Middle frontal gyrus (tissue), 1 donor: ENCODE measurements around the gene CD99.
"Not testable (repeated sequence)": the region's sequence is repeated elsewhere in the genome, so short reads cannot be mapped to it uniquely, and the experiment has no call there.

Experiments
- DNase-seq: peaks from one replicate; pipeline ENCODE4 v3.0.0-alpha.2; 2015; ENCODE audit warnings: low spot score; ENCODE audit errors: extremely low spot score

Gene CD99

DNA sequence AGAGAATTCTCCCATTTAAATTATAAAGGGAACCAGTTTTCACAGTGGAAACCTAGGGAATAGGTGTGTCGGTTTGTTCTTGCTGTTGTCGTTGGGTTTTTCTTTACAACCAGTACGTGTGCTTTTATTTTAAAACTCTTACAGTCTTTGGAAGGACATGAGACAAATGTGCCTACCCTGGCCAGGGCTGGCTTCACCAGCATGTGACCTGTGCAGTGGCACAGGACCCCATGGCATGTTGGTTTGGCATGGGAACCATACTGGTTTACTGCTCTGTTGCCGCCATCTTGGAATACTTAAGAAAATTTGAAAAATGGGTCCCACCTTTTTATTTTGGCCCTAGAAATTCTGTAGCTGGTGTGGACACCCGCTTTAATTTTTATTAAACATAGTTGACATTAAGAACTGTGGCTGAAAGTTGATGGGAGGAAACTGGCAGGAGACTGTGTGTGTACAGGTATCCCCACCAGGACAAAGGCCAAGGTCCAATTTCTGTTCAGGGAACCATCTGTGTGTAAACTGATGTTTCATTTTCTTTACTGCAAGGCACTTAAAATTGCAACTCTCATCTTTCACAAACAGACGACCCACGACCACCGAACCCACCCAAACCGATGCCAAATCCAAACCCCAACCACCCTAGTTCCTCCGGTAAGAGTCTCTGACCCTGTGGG, 28.8 kb downstream of the CD99 start:
- DNase-seq, result no peak

GRCh38 chrX:2723286-2723879, 32.3 kb downstream of the CD99 start:
- DNase-seq, result no peak

GRCh38 chrX:2727264-2727663, 36.2 kb downstream of the CD99 start:
- DNase-seq, result not testable (repeated sequence)

GRCh38 chrX:2732076-2732475, 41.0 kb downstream of the CD99 start:
- DNase-seq, result no peak

GRCh38 chrX:2732649-2733048, 41.6 kb downstream of the CD99 start:
- DNase-seq, result no peak

DNA sequence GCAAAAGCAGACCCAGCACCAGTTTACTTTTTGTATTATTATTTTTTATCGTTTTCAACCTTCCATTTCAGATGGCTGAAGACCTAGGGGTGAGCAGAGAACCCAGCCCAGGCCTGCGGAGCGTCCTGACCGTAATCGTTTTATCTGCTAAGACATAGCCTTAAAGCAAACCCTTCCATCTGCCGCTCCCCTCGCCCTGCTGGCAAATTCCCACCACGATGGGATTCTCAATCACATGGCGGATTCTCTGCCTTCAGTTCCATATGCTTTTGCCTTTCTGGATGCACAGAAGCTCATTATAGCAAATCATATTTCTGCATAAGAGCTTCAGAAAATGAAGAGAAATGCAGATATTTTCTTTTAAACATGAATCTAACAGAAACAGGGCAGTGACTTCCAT, 42.2 kb downstream of the CD99 start:
- no peak for DNase-seq

- no peak for DNase-seq
These were observed 44.2 kb downstream of the CD99 start for GRCh38 chrX:2735270-2735669.

DNA sequence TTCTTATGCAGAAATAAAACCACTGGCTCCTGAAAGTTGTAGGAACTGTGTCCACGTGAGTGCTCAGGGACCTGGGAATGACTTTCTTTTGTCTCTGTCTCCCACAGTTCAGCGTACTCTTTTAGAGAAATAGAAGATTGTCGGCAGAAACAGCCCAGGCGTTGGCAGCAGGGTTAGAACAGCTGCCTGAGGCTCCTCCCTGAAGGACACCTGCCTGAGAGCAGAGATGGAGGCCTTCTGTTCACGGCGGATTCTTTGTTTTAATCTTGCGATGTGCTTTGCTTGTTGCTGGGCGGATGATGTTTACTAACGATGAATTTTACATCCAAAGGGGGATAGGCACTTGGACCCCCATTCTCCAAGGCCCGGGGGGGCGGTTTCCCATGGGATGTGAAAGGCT, 49.6 kb downstream of the CD99 start:
- no peak for DNase-seq

- DNase-seq, result no peak
These were observed 50.3 kb downstream of the CD99 start for GRCh38 chrX:2741386-2741785.

- not testable (repeated sequence) for DNase-seq
These were observed 55.2 kb downstream of the CD99 start for GRCh38 chrX:2746250-2746649.

DNA sequence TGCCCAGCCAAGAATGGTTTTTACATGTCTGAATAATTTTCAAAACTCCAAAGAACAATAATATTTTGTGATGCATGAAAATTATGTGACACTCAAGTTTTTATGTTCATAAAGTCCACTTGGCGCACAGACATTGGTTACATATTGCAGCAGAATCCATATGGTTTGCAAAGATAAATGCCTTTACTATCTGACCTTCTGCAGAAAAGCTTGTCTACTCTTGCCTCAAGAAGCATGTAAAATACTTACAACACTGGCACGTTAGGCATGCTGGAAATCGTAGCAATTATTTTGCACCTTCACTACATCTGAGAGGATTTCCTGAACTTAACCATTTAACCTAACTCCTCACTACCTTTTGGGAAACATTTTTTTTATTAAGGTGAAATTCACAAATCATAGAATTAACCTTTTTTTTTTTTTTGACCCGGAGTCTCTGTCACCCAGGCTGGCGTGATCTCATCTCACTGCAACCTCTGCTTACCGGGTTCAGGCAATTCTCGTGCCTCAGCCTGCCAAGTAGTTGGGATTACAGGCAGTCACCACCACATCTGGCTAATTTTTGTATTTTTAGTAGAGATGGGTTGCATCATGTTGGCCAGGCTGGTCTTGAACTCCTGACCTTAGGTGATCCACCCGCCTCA, 57.2 kb downstream of the CD99 start:
- no peak for DNase-seq

DNA sequence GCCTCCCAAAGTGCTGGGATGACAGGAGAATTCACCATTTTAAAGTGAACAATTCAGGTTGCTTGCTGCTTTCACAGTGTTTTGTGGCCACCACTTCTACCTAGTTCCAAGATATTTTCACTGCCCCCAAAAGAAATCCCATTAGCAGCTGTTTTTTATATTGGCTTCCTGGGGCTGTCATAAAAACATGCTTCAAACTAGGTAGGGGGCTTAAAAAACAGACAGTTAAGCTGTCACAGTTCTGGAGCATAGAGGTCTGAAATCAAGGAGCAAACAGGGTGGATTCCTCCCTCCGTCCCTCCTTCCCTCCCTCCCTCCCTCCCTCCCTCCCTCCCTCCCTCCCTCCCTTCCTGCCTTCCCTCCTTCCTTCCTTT, 57.7 kb downstream of the CD99 start:
- no peak for DNase-seq

DNA sequence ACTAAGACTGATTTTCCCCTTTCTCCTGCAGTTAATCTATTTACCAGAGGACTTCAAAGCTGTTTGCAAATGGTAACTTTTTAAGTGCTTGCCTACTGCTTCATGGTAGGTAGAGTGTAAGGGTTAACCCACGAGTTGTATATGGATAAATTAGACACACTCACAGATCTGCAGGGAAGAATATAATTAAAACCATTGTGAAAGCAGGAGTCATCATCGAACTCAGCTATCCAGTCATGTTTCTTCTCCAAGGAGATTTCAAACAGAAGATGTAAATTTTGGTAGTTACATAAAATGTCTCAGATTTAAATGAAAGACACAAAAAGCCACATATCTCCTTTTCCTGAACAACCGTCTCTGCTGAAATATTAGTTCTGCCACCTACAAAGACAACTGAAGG, 60.2 kb downstream of the CD99 start:
- no peak for DNase-seq

- not testable (repeated sequence) for DNase-seq
These were observed 60.8 kb downstream of the CD99 start, which contains the start of gene XG for GRCh38 chrX:2751874-2752300. Gene XG, plus strand, starts transcription at chrX:2752040. Its CDS starts 235 bp downstream, at chrX:2752275.

DNA sequence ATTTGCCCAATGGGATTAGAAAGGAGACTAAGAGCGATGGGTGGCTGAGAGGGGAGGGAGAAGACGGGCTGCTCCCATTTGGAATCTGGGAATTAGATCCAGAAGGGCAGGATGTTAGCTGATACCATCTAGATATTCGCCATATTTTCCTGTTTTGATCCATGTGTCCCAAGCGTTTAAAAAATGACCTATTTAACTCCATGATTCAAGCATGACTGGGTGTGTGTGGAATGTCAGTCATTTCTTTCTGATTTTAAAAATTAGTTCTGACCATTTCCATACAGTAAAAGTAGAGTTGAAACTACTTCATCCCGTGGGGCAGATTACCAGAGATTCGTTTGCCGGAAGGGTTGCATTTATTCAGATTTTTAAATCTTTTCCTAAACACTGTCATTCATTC, 61.3 kb downstream of the CD99 start:
- not testable (repeated sequence) for DNase-seq

DNA sequence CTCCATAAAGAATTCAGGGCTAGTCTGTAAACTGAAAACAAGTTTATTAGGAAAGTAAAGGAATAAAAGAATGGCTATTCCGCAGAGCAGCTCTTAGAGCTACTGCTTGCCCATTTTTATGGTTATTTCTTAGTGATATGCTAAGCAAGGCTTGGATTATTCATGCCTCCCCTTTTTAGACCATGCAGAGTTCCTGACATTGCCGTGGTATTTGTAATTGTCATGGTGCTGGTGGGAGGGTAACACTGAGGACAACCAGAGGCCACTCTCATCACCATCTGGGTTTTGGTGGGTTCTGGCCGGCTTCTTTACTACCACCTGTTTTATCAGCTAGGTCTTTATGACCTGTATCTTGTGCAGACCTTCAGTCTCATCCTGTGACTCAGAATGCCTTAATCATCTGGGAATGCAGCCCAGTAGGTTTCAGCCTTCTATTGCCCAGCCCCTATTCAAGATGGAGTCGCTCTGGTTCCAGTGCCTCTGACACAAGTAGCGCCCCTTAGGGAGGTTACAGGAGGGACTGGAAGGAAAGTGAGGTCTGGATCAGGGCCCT, 64.1 kb downstream of the CD99 start:
- DNase-seq, result not testable (repeated sequence)

DNA sequence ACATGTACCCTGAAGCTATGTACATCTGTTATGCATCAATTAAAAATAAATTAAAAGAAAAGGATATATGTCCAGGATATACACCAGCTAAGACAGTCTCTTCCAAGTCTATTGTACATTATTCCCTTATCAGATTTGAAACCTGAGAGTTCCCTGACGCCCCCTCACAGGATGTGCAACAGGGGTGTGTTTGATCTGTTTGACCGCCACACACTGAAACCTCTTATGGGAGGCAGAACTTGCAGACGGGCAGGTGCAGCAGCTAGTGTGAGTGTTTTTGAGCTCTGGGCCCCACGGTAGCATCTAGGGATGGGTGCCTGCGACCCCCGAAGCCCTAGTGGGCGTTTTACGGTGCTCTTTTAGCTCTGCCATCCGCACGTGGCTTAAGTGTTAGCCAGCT, 65.5 kb downstream of the CD99 start:
- DNase-seq, result no peak

GRCh38 chrX:2761246-2761645, 70.2 kb downstream of the CD99 start:
- no peak for DNase-seq

- DNase-seq, result not testable (repeated sequence)
These were observed 71.6 kb downstream of the CD99 start for GRCh38 chrX:2762671-2763070.

DNA sequence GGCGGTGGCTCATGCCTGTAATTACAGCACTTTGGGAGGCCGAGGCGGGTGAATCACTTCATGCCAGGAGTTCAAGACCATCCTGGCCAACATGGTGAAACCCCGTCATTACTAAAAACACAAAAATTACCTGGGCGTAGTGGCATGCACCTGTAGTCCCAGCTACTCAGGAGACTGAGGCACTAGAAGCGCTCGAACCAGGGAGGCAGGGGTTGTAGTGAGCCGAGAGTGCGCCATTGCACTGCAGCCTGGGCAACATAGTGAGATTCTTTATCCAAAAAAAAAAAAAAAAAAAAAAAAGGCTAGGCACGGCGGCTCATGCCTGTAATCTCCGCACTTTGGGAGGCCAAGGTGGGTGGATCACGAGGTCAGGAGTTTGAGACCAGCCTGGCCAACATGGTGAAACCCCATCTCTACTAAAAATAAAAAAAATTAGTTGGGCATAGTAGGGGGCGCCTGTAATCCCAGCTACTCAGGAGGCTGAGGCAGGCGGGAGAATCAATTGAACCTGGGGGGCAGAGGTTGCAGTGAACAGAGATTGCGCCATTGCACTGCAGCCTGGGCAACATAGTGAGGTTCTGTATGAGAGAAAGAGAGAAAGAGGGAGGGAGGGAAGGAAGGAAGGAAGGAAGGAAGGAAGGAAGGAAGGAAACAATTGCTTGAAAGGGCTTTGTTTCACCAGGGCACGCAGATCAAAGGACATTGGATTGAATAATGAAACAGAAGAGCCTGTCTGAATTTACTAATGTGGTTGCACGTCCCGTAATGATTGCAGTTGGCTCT, 73.9 kb downstream of the CD99 start:
- DNase-seq, result not testable (repeated sequence)

DNA sequence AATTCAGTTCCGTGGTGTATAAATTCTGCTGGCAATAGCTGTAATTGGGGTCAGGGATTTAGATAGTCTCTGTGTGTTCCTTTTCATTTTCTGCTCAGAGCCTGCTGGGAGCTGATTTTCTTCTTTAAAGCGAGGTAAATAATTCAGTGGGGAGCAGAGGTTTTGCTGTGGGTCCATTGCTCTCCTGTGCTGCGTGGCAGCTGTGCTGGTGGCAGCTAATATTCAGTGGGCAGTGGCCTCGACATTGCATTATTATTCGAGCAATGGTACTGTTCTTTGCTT, 74.4 kb downstream of the CD99 start:
- no peak for DNase-seq

DNA sequence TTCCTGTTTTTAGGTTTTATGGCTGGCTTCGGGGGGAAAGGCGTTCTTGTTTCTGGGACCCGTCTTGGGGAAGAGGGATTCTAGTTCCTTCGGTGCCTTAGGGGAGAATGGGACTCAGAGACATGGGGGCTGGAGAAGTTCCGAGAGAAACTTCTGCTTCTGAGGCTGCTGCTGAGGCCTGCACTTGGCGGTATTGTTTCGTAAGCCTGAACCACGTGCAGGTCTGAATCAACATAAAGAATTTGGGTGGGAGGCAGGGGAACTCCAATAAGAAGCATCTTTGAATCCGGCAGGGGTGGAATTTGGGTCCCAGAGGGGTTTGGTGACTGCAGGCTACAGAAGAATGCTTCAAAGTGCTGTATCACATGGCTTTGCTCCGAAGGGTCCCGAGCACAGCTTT, 75.8 kb downstream of the CD99 start:
- DNase-seq, result no peak
